Upper lobe of left lung (tissue), 4 donors: ENCODE measurements around the gene RNASE11.

Experiments used
- CTCF ChIP-seq, 6 experiments: fragments of 450-650 bp in 4 of 6; fragments of 200-600 bp in 2 of 6; sonication (generic) in 2 of 6; IDR thresholded peaks; one replicate each; pipeline ENCODE4 v1.5.1; 2016 to 2019; ENCODE audit warnings: antibody characterized with exemption in 6 of 6
- EP300 ChIP-seq, 4 donors: sonication (generic); formaldehyde crosslinking; IDR thresholded peaks; one replicate each; pipeline ENCODE4 v1.5.1; 2017; ENCODE audit warnings: antibody characterized with exemption in 4 of 4, control low read depth in 2 of 4
- POLR2A ChIP-seq, 4 donors: fragments of 450-650 bp; IDR thresholded peaks; one replicate each; pipeline ENCODE4 v1.5.1; 2016 to 2017; ENCODE audit warnings: antibody characterized with exemption in 4 of 4, mild to moderate bottlenecking in 2 of 4

- TF ChIP-seq POLR2A (IDR thresholded peaks at IDR 0.05), result no peak
- TF ChIP-seq CTCF (IDR thresholded peaks at IDR 0.05), result peak; percentile 60 to 97 (median 88)
- no peak for TF ChIP-seq EP300 (IDR thresholded peaks at IDR 0.05)
These were observed 25.6 kb upstream of the RNASE11 start for GRCh38 chr14:20613094-20614037.
